HL-60 (cell line): ENCODE results near the gene KNCN.

ENCODE experiments used
- DNase-seq, 2 experiments: peaks; one replicate each; pipeline ENCODE4 v3.0.0-alpha.2; 2010 to 2020; ENCODE audit warnings: low read depth in 1 of 2, low spot score in 1 of 2
- H3K27ac ChIP-seq: fragments of 250-450 bp; sonication (Bioruptor Pico); replicated peaks from 2 replicates; pipeline ENCODE4 v1.5.1; 2020; ENCODE audit warnings: mild to moderate bottlenecking, moderate library complexity
- H3K27me3 ChIP-seq: fragments of 250-450 bp; sonication (Bioruptor Pico); 2 replicates; pipeline ENCODE4 v1.5.1; 2021; ENCODE audit warnings: mild to moderate bottlenecking, moderate library complexity; ENCODE audit not compliant: insufficient read depth, poor library complexity, severe bottlenecking
- H3K4me3 ChIP-seq: replicated peaks from 2 replicates; pipeline ENCODE4 v1.5.1; 2011; ENCODE audit warnings: mild to moderate bottlenecking, control low read depth, low read length; ENCODE audit not compliant: insufficient read depth
- GABPA ChIP-seq: IDR thresholded peaks from 2 replicates; pipeline ENCODE4 v1.6.1; 2012; ENCODE audit warnings: low read depth
- POLR2AphosphoS5 ChIP-seq: IDR thresholded peaks from 2 replicates; pipeline ENCODE4 v1.6.1; 2012; ENCODE audit warnings: low read depth
- SPI1 ChIP-seq: IDR thresholded peaks from 2 replicates; pipeline ENCODE4 v1.6.1; 2012; ENCODE audit warnings: low read depth, mild to moderate bottlenecking, borderline replicate concordance
- TF ChIP-seq, protein P1 (sequence below): IDR thresholded peaks from 2 replicates; pipeline ENCODE4 v1.6.1; 2012; ENCODE audit warnings: low read depth; ENCODE audit not compliant: insufficient replicate concordance
- TF ChIP-seq, protein P2 (sequence below): IDR thresholded peaks from one replicate; pipeline ENCODE4 v1.5.1; 2011; ENCODE audit warnings: low read length, control low read depth, inconsistent platforms; ENCODE audit not compliant: insufficient read depth

Gene KNCN

DNA sequence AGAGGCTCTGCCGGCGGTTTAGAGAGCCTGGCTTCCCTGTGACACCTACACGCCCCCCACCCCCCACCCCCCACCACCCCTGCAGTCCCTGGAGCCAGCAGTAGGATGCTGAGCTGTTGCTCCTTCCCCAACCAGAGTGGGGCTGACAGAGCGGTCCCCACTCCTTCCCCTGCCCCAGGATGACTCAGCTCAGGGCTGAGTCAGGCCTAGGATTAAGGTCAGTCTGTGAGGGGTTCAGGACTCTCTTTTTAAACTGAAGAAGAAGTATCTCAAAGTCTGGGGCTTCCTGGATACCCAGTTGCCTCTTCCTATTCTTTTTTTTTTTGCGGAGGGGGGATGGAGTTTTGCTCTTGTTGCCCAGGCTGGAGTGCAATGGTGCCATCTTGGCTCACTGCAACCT, 42.7 kb downstream of the KNCN start:
- TF ChIP-seq, protein P1, sequence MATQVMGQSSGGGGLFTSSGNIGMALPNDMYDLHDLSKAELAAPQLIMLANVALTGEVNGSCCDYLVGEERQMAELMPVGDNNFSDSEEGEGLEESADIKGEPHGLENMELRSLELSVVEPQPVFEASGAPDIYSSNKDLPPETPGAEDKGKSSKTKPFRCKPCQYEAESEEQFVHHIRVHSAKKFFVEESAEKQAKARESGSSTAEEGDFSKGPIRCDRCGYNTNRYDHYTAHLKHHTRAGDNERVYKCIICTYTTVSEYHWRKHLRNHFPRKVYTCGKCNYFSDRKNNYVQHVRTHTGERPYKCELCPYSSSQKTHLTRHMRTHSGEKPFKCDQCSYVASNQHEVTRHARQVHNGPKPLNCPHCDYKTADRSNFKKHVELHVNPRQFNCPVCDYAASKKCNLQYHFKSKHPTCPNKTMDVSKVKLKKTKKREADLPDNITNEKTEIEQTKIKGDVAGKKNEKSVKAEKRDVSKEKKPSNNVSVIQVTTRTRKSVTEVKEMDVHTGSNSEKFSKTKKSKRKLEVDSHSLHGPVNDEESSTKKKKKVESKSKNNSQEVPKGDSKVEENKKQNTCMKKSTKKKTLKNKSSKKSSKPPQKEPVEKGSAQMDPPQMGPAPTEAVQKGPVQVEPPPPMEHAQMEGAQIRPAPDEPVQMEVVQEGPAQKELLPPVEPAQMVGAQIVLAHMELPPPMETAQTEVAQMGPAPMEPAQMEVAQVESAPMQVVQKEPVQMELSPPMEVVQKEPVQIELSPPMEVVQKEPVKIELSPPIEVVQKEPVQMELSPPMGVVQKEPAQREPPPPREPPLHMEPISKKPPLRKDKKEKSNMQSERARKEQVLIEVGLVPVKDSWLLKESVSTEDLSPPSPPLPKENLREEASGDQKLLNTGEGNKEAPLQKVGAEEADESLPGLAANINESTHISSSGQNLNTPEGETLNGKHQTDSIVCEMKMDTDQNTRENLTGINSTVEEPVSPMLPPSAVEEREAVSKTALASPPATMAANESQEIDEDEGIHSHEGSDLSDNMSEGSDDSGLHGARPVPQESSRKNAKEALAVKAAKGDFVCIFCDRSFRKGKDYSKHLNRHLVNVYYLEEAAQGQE: no peak
- TF ChIP-seq SPI1: no peak
- Histone ChIP-seq H3K27ac (no peak overlapping the region), H3K27me3 (no peaks in the 10 kb centered on the region), H3K4me3 (no peak overlapping the region)
- no peak for DNase-seq

DNA sequence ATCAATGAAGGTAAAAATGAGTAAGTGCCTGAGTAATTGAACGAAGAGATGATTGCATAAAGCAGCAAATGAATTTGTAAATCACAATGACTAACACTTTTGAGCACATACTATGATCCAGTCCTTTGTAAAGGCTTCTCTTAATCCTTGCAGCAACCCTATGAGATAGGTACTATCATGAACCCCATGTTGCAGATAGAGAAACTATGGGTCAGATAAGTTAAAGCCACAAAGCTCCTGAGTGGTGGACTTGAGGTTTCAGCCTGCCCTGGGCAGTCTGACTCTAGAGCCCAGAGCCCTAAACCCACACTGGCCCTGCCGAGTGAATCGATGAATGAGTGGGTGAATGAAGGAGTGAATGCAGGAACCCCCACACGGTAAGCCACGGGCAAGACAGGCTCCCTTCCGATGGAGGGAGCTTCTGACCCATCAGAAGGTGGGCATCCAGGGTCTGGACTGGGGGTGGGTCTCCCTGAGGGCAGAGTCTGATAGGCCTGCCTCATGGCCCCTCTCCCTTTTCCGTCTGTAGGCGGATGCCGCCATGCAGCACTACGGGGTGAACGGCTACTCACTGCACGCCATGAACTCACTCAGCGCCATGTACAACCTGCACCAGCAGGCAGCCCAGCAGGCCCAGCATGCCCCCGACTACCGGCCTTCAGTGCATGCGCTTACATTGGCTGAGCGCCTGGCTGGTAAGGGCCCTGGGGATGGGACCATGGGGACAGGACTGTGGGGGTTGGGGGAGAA, 44.8 kb downstream of the KNCN start:
- Histone ChIP-seq H3K4me3 (no peak overlapping the region), H3K27ac (no peak overlapping the region), H3K27me3 (no peaks in the 10 kb centered on the region)
- DNase-seq: no peak
- TF ChIP-seq, protein P1: no peak
- TF ChIP-seq GABPA (no peak), SPI1 (no peak), POLR2AphosphoS5 (no peak)
- TF ChIP-seq, protein P2, sequence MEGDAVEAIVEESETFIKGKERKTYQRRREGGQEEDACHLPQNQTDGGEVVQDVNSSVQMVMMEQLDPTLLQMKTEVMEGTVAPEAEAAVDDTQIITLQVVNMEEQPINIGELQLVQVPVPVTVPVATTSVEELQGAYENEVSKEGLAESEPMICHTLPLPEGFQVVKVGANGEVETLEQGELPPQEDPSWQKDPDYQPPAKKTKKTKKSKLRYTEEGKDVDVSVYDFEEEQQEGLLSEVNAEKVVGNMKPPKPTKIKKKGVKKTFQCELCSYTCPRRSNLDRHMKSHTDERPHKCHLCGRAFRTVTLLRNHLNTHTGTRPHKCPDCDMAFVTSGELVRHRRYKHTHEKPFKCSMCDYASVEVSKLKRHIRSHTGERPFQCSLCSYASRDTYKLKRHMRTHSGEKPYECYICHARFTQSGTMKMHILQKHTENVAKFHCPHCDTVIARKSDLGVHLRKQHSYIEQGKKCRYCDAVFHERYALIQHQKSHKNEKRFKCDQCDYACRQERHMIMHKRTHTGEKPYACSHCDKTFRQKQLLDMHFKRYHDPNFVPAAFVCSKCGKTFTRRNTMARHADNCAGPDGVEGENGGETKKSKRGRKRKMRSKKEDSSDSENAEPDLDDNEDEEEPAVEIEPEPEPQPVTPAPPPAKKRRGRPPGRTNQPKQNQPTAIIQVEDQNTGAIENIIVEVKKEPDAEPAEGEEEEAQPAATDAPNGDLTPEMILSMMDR: no peak

DNA sequence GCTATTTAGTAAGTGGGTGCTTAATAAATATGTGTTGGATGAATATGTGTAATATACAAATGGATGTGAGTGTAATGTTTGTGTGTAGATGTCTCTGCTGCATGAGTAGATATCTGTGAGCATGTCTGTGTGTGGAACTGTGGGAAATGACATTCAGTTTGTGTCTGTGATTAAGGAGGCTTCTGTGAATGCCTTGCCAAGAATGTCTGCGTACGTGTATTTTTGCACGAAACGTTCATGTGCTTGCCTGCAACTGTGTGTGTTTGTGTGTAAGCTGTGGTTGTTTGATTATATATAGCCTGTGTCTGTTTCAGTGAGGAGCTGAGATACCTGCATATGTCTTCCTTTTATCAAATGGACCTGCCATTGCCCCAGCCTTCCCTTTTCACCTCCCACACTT, 48.0 kb downstream of the KNCN start:
- TF ChIP-seq GABPA: no peak
- TF ChIP-seq, protein P2: no peak
- no peak for TF ChIP-seq POLR2AphosphoS5
- TF ChIP-seq, protein P1: no peak
- no peak for TF ChIP-seq SPI1
- no peak for DNase-seq
- Histone ChIP-seq H3K27me3 (no peaks in the 10 kb centered on the region), H3K27ac (no peak overlapping the region), H3K4me3 (no peak overlapping the region)
